HG02678 (cell line): ENCODE results near the gene GUCA1C.

Experiments
- ATAC-seq: cut with Tn5 transposase; IDR thresholded peaks from one replicate; pipeline ENCODE4 v1.9.1; 2021; ENCODE audit warnings: mild to moderate bottlenecking, moderate library complexity; ENCODE audit not compliant: unreplicated experiment

Gene GUCA1C

DNA sequence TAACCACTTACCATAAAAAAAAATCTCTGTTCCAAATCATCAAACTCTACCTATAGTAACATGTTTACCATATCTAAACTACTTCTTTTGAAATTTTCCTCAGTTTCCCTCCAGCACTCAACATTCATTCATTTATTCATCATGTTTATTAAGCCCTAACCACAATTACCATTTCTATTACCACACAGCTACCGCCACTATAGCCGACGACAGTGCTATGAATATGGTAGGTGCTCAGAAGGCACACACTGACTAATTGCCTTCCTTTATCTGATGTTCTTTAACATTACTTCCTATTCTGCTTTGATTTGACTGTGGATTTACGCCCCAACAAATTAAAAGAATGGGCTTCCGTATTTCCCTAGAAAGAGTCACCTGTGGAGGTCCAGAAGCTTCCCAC, 43.9 kb downstream of the GUCA1C start:
- ATAC-seq = no peak

DNA sequence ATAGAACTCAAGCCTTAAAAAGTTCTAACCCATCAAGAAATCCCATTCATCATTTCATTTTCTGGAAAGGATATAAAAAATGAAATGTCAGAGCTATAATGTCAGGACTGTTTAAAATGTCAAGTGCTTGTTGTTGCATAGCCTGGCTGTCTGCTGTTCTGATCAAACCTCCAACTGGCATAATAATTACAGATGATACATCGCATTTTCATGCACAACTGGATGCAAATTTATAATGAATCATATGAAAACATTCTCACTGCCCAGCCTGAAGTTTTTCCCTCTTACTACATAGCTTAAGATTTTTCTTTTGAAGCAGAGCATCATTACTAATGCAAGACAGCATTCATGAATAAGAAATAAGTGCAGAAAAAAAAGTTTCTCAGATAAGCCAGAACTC, 46.5 kb downstream of the GUCA1C start:
- no peak for ATAC-seq

DNA sequence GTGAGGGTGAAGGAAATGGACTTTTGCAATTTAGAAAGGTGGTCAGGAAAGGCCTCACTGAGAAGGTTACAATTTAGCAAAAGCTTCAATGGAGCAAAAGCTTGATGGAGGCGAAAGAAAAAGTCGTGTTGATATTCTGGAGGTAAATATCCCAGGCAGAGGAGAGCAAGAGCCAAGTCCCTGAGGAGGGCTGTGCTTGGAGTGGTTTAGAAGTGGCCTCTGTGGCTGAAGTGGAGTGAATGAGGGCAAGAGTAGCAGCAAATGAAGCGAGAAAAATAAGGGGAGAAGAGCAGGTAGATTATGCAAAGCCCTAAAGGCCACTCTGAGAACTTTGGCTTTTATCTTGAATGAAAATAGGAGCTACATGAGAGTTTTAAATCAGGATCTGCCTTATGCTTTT, 54.1 kb downstream of the GUCA1C start:
- ATAC-seq = no peak

DNA sequence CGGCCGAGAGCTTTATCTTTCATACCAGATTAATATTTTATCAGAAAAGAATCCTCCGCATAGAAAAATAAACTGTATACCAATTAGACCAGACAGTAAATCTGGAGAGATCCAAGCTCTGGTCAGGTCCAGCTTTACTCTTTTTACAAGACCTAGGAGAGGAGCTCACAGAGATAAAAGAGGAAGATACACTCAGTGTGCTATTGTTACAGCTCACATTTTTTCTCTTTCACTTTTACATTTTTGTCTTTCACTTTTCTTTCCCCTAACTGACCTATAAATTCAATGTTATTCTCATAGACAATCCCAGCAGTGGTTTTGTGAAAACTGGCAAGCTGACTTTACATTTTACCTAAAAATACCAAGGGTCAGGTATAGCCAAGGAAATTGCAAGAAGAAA, 55.8 kb downstream of the GUCA1C start:
- no peak for ATAC-seq

DNA sequence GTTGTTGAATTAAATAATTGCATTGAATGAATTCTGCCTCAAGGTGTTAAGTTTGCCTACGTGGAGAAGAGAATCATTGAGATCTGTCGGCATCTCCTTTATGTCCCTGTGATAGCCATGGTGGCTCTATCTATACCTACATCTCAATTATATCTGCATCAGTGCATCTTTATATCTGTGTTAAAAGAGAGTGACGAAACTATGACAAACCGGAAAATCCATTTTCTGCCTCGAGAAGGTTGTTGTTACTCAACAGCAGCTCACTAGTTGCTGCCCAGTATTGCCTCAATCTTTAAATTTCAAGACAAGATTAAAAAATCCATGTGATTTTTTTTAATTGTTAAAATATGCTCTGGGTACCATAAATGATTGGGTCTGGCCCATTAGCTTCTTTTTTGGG, 58.7 kb downstream of the GUCA1C start:
- ATAC-seq = no peak

DNA sequence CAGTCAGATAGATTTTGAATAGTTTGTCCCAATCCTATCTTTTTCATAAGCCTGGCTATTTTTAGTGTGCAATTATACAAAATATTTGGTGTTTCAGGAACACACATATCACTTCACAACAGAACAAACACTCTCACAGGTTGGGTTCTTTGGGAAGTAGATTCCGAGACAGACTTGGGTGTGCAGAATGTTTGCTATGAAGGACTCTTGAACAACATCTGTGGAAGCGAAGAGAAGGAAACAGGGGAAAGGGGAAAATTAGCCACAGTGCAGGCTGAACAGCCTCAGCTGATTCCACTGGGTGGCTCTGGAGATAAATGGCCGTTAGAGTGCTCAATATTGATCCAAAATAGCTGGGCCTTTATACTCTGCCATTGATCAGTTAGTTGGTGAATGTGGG, 61.8 kb downstream of the GUCA1C start:
- no peak for ATAC-seq

DNA sequence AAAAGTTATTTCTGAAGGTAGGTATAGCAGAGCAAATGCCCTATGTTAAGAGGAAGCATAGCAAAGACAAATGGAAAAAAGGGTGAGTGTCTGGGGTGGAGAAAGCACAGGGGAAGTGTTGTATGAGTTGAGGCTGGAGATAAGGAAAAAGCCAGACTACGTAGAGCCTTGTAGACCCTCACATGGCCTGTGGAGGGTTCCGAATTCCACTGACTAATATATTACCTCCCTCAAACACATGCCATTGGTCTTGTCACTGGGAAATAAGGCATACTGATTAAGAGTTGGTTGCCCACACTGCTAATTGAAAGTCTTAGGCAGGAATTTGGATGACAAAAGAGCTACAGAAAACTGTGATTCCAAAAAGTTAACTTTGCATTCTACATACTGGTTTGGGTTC, 65.9 kb downstream of the GUCA1C start:
- ATAC-seq = no peak

DNA sequence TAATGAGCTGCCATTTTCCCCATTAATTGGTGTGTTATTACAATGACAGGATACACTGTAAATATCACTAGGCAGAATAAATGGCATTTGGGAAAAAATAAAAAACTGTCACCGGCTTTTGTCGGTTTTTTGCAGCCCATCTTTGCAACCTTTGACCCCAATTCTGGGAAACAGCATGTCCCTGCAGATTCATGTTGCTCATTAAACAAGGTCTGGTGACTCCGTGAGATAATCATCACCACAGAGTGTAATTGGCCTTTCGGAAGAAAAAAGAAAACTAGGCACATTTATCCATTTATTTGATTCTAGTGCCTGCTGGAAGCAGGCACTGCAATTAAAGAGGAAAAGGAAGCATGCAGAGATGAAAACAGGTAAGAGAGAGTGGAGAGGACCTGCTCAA, 66.6 kb downstream of the GUCA1C start:
- no peak for ATAC-seq

DNA sequence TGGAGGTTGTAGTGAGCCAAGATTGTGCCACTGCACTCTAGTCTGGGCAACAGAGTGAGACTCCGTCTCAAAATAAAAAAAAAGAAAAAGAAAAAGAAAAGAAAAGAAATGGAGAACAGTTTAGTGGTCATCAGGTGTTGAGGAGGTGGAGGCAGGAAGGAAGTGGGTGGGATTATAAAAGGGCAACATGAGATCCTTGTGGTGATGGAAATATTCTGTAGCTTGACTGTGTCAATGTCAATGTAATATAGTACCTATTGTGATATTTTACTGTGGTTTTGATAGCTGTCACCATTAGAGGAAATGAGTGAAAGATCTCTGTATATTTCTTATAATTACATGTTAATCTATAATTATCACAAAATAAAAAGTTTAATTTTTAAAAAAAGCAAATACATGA, 70.3 kb downstream of the GUCA1C start:
- ATAC-seq = no peak

DNA sequence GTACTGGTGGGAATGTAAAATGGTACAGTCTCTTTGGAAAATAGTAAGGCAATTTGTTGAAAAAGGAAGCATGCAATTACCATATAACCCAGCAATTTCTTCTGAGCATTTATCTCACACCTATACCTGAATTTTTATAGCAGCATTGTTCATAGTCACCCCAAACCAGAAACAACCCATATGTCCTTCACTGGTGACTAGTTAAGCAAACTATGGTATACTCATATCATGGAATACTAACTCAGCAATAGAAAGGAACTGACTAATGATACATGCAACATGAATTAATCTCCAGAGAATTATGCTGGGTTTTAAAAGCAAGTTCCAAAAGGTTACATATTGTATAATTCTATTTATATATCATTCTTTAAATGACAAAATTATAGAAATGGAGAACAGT, 70.9 kb downstream of the GUCA1C start:
- ATAC-seq = no peak

DNA sequence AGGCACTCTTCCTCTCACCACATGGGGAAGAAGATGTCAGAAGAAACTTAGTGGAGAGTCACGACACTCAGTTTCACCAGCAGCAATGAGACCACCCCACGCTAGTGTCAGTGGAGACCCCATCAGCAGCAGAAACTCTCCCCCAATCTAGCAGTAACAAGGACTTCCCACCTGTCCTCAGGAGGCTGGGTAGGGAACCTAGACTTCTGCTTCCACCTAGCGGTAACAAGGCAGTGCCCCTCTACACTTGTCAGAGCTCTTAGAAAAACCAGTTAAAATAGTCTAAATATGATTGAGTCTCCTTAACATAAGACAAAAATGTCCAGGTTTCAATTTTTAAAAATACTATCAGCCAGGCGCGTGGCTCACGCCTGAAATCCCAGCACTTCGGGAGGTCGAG, 73.8 kb downstream of the GUCA1C start:
- ATAC-seq = no peak

DNA sequence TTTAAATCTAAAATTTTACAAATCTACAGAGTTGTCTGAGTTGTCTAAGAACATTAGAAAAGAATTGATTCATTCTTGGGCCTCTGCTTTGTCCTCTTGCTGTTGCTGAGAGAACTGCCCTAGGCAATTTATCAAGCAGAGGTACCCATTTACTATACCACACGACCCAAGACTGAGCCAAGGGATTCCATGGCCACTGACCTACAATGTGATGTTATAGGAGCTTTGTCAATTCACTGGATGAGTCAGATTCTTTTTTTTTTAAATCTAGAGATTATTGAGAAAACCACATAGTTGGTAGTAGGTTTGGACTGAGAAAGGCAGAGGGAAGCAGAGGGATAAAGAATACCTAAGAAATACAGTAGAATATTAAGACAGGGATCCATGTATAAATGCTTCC, 75.8 kb downstream of the GUCA1C start:
- ATAC-seq = no peak

DNA sequence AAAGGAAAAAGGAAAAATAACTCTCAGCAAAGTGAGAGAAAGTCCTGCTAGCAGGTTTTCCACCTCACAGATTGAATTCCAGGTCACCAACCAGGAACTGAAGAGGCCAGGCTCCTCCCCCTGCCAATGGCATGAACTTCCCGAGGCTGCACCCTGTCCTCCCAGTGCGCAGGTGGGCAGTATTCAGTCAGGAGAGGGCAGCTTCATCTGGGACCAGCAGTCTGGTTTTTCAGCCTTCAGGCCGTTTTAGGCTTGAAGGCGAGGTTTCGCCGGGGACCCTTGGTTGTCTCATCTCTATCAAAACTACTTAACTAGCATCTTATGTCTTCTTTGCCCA, 89.9 kb downstream of the GUCA1C start:
- no peak for ATAC-seq

DNA sequence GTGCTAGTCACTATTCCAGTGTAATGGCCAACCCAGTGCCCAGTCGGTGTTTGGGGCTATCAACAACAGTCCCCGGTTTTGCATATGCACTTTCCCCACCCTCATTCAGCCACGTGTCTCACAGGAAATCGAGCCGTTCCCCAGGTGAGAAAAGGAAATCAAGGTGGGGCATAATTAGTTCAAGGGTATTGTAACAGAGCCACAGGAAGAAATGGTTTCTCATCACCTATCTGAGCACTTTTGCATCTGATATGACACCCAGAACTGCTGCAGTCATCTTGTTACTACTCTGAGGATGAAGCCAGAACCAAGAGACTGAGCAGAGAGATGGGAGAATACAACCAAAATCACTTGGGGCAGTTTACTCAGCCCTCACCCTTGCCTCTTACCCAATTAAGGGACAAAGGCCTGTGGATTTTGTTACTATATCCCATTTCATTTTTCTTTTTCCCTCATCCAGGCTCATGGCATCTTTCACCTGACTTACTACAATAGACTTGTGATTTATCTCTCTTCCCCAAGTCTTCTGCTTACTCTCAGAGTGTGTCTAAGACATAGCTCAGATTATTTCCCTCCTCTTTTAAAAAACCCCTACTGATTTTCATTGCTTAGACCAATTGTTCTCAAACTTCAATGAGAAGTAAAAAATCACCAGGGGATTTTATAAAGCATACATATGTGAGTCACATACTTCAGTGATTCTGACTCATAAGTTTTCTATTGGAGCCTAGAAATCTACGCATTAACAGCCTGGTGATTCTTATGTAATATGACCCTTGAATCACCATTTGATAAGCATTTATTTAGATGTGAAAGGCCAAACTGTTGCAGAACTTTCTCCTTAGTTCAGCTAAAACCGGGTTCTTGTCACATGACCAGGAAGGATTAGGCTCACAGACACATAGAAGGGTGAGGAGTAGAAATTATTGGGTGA, 90.5 kb downstream of the GUCA1C start:
- no peak for ATAC-seq

DNA sequence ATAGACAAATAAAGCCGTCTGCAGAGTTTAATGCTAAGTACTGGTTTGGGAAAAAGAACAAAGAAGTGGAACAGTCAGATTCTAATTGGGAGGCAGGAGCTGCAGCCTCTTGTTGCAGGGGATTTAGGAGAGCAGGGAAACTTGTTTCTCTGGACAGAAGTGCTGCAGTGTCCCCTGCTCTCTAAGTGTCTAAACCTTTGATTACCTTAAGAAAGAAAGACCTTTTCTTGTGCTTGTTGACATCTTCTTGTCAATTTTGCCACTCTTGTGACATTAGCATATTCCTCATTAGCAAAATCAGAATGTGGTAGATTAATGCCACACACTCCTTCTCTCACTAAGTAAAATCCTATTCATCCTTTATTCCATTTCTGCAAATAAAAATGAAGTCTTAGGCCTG, 92.3 kb downstream of the GUCA1C start:
- no peak for ATAC-seq
